Cardiac muscle cell (in vitro differentiated cells and primary cell): ENCODE data around the gene USO1. TPM values are rescaled to one million over a fixed set of nuclear protein-coding genes. Genes with fewer than 3 reads are reported as not detected.
A peak's percentile ranks its signal among the peaks of the same experiment; 100 is the strongest.
"Not testable (repeated sequence)": the region's sequence is repeated elsewhere in the genome, so short reads cannot be mapped to it uniquely, and the experiment has no call there.

Source experiments
- DNase-seq, 2 donors: peaks; one replicate each; pipeline versions ENCODE4 v3.0.0 to v3.0.0-alpha.2; 2010 to 2017; ENCODE audit warnings: low read depth in 1 of 2, low spot score in 1 of 2
- H3K27ac ChIP-seq: fragments of 200-600 bp; sonication (generic); 2 replicates; pipeline ENCODE4 v1.5.1; 2016
- H3K27me3 ChIP-seq: fragments of 200-600 bp; sonication (generic); 2 replicates; pipeline ENCODE4 v1.6.0; 2016; ENCODE audit warnings: control low read depth
- H3K36me3 ChIP-seq: fragments of 200-600 bp; sonication (generic); 2 replicates; pipeline ENCODE4 v1.5.1; 2016; ENCODE audit warnings: control low read depth
- H3K4me1 ChIP-seq: fragments of 200-600 bp; sonication (generic); 2 replicates; pipeline ENCODE4 v1.8.1; 2017; ENCODE audit warnings: low read depth, mild to moderate bottlenecking, mixed run types
- H3K4me3 ChIP-seq: fragments of 200-600 bp; sonication (generic); 2 replicates; pipeline ENCODE4 v1.5.1; 2016; ENCODE audit warnings: mild to moderate bottlenecking
- H3K9me3 ChIP-seq: fragments of 200-600 bp; sonication (generic); 2 replicates; pipeline ENCODE4 v1.5.1; 2017; ENCODE audit warnings: low read depth, mild to moderate bottlenecking, control low read depth
- polyA plus RNA-seq: library from polyadenylated mRNA; unstranded; fragments of >200 nt; fragmentation: Nextera tagmentation; extraction: Ambion mirVana; gene quantifications from 2 replicates; pipeline ENCODE4 v1.2.1, GENCODE V29; 2016
- total RNA-seq: library from RNA; depleted of rRNA; stranded (reverse); fragments of >200 nt; gene quantifications from 2 replicates; pipeline ENCODE4 v1.2.3, GENCODE V29; 2016
- TF ChIP-seq, protein P1 (sequence below): IDR thresholded peaks from 2 replicates; pipeline ENCODE4 v1.5.1; 2012; ENCODE audit warnings: low read depth, mild to moderate bottlenecking, low read length

USO1 gene
- total and polyA plus RNA-seq, 2 experiments from 2014 or later, result 45.1 to 50.5 TPM

DNA sequence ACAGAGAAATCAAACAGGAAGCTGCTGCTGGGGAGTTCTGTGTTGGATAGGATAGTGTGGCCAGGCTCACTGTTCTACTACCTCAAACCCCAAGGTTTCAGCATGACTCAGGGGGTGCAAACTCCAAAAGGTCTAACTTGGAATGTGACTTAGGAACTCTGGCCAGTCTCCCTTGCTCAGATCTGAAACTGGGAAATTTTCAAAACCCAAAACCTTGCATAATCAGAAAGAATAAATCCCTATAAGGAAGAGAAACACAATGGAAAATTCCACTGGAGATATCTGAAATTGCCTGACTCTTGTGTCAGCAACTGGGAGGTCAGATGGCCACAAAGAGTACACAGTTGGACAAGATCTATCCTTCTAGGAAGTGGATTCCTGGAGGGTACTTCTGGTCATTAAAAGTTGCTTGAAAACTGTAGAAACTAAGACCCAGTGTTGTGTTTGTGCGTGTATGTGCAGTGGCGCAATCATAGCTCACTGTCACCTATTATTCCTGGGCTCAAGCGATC lies 119.8 kb downstream of the USO1 start:
- Histone ChIP-seq H3K9me3 (no peaks in the 10 kb centered on the region), H3K27me3 (no peaks in the 10 kb centered on the region), H3K27ac (no peak overlapping the region), H3K36me3 (no peaks in the 10 kb centered on the region), H3K4me1 (peaks cover 18% of the 10 kb centered on the region), H3K4me3 (no peak overlapping the region)
- DNase-seq, result peak in 1 of 2 donors; percentile 97
- TF ChIP-seq, protein P1, sequence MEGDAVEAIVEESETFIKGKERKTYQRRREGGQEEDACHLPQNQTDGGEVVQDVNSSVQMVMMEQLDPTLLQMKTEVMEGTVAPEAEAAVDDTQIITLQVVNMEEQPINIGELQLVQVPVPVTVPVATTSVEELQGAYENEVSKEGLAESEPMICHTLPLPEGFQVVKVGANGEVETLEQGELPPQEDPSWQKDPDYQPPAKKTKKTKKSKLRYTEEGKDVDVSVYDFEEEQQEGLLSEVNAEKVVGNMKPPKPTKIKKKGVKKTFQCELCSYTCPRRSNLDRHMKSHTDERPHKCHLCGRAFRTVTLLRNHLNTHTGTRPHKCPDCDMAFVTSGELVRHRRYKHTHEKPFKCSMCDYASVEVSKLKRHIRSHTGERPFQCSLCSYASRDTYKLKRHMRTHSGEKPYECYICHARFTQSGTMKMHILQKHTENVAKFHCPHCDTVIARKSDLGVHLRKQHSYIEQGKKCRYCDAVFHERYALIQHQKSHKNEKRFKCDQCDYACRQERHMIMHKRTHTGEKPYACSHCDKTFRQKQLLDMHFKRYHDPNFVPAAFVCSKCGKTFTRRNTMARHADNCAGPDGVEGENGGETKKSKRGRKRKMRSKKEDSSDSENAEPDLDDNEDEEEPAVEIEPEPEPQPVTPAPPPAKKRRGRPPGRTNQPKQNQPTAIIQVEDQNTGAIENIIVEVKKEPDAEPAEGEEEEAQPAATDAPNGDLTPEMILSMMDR, result no peak

DNA sequence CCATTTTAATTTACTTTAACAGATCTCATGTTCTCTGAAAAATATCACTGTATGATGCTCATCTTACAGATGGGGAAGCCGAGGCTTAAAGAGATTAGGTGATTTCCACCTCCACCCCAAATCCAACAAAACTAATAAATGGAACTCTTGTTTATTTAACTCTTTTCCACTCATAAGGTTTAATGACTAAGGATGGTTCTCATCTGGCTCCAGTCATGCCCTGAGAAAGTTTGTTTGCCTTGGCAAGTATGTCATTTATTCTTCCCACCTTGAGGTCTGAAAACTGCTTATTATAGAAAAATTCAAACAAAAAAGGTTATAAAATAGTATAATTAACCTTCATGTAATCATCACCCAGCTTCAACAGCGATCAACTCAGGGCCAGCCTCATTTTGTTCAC lies 121.6 kb downstream of the USO1 start:
- H3K27ac ChIP-seq, result no peak overlapping the region
- no peak for DNase-seq

DNA sequence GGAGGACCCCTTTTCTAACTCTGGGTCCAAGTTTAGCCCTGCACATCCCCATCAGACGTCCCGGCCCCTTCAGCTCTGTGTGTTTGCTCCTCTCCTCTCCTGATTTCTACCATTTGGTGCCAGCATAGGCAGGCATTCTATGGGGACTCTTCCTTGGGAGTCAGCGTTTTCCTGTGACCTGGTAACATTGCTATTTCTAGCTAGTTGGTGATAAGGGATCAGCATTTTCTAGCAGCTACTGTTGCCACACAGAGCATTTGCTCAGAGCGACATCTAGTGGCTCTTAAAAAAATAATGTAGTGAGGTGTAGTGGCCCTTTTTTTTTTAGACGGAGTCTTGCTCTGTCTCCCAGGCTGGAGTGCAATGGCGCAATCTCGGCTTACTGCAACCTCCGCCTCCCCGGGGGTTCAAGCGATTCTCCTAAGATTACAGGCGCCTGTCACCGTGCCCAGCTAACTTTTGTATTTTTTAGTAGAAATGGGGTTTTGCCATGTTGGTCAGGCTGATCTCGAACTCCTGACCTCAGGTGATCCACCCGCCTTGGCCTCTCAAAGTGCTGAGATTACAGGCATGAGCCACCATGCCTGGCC lies 123.9 kb downstream of the USO1 start:
- peak; percentile 91 to 95 for DNase-seq

More for the DNA sequence above, 121.6 kb downstream of the USO1 start:
- no peaks in the 10 kb centered on the region for H3K36me3 ChIP-seq
- TF ChIP-seq, protein P1, result no peak
- no peak overlapping the region for H3K4me3 ChIP-seq
- no peaks in the 10 kb centered on the region for H3K9me3 ChIP-seq
- H3K4me1 ChIP-seq, result peaks cover 18% of the 10 kb centered on the region
- H3K27me3 ChIP-seq, result no peaks in the 10 kb centered on the region

DNA sequence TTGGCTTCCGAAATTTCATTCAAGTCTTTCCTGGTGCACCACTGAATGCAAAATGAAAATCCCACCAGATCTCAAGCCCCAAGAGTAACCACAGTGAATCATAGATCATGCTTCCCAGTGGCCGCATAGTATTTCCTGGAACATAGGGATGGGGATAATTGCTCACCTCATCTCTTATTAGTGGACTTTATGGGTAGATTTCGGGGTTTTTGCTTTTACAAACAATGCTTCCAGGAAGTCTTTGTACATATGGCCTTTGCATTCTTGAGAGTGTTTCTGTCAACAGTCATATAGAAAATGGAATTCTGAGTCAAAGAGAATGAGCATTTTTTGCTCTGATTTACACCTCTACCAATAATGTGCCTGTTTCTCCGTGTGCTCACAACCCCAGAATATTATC lies 124.5 kb downstream of the USO1 start:
- H3K9me3 ChIP-seq, result no peaks in the 10 kb centered on the region
- DNase-seq, result peak in 1 of 2 donors; percentile 59
- H3K27me3 ChIP-seq, result peaks cover 12% of the 10 kb centered on the region
- no peaks in the 10 kb centered on the region for H3K36me3 ChIP-seq
- H3K27ac ChIP-seq, result no peak overlapping the region
- TF ChIP-seq, protein P1, result no peak
- H3K4me3 ChIP-seq, result no peak overlapping the region
- H3K4me1 ChIP-seq, result peaks cover 7% of the 10 kb centered on the region

More for the DNA sequence above, 123.9 kb downstream of the USO1 start:
- H3K36me3 ChIP-seq, H3K27me3 ChIP-seq, H3K9me3 ChIP-seq, H3K4me1 ChIP-seq, H3K4me3 ChIP-seq, H3K27ac ChIP-seq: not testable (repeated sequence)
- TF ChIP-seq, protein P1, result peak; percentile 58

DNA sequence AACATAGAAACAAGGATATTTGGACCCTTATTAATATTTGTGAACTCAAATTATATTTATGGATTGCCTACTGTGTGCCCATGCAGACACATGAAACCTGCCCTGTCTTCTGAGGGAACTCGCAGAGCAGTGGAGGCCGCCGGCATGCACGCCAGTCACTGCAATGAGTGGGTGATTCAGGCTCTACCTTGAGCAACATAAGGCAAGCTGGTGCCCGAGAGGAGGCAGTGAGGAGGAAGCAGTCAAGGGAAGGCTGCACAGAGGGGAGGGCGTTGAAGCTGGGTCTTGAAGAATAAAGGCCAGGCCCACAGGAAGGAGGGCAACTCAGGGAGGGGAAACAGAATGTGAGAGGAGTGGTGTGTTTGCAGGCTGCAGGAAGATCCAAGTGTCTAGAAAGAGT lies 125.1 kb downstream of the USO1 start:
- Histone ChIP-seq H3K4me3 (no peak overlapping the region), H3K27me3 (peaks cover 18% of the 10 kb centered on the region), H3K9me3 (no peaks in the 10 kb centered on the region), H3K4me1 (peaks cover 7% of the 10 kb centered on the region), H3K27ac (no peak overlapping the region), H3K36me3 (no peaks in the 10 kb centered on the region)
- TF ChIP-seq, protein P1, result no peak
- peak in 1 of 2 donors; percentile 59 for DNase-seq
